ENCODE measurements around the gene SUCLG1. TPM values are rescaled to one million over a fixed set of nuclear protein-coding genes. Genes with fewer than 3 reads are reported as not detected.

SUCLG1 gene
- total and polyA plus RNA-seq, 2 of the 8 experiments (the other 6 are each of a cell fraction or from before 2014, with no cell fraction given), result 19.9 to 40.0 TPM

GRCh38 chr2:84449711-84450110, 9.4 kb downstream of the SUCLG1 start:
- FAIRE-seq, result no peak
- Histone ChIP-seq H3K9ac (replicated peaks in 1 of 4; ENCODE audit: extremely low read depth in 1 of 4, low read depth in 3 of 4, low read length in 3 of 4) (no peak overlapping the region), H3K4ac (replicated peaks; ENCODE audit: insufficient read length, low read depth, low read length) (no peak overlapping the region), H2AK5ac (ENCODE audit: low read depth, low read length) (no peak overlapping the region), H3K23ac (ENCODE audit: insufficient read length) (no peak overlapping the region), H2BK120ac (replicated peaks; ENCODE audit: low read depth, low read length) (no peak overlapping the region), H3K79me2 (ENCODE audit: control insufficient read depth in 1 of 2, insufficient read depth in 2 of 2, low read length in 2 of 2) (peaks cover 0 to 12% of the 10 kb centered on the region in 2 experiments; a peak in 1 of 4 replicates), H3K4me1 (replicated peaks in 1 of 4; ENCODE audit: control insufficient read depth in 3 of 4, insufficient read depth in 4 of 4, low read length in 3 of 4) (no peaks in the 10 kb centered on the region), H4K8ac (ENCODE audit: extremely low read depth, insufficient read depth, low read length) (no peak overlapping the region), H3K9me3 (ENCODE audit: insufficient read depth in 2 of 2, low read depth in 1 of 2, low read length in 1 of 2) (no peaks in the 10 kb centered on the region), H3K27me3 (replicated peaks in 1 of 4; ENCODE audit: control insufficient read depth in 3 of 4, extremely low read depth in 1 of 4, insufficient read depth in 3 of 4, low read length in 3 of 4) (no peaks in the 10 kb centered on the region), H4K5ac (ENCODE audit: insufficient read length, low read depth, low read length) (no peak overlapping the region), H3K14ac (ENCODE audit: insufficient read length) (no peak overlapping the region), H2BK12ac (ENCODE audit: low read depth, low read length) (no peak overlapping the region), H3K18ac (ENCODE audit: extremely low read depth, low read length) (no peak overlapping the region), H3K27ac (ENCODE audit: low read depth, low read length) (no peak overlapping the region), H3K79me1 (ENCODE audit: low read depth, low read length) (no peaks in the 10 kb centered on the region), H4K20me1 (replicated peaks in 1 of 2; ENCODE audit: control insufficient read depth in 1 of 2, insufficient read depth in 2 of 2, low read length in 2 of 2) (peaks cover 4 to 6% of the 10 kb centered on the region in 2 experiments), H3K4me3 (ENCODE audit: extremely low read depth in 1 of 4, insufficient read depth in 2 of 4, low read depth in 3 of 4, low read length in 4 of 4) (no peak overlapping the region), H4K91ac (replicated peaks; ENCODE audit: insufficient read length, low read length) (no peak overlapping the region), H3K56ac (replicated peaks; ENCODE audit: insufficient read length, low read depth, low read length) (no peak overlapping the region), H3K4me2 (ENCODE audit: insufficient read depth in 1 of 2, low read depth in 2 of 2, low read length in 2 of 2) (no peak overlapping the region), H2BK20ac (ENCODE audit: low read length) (no peak overlapping the region), H3K23me2 (ENCODE audit: low read depth, low read length) (no peaks in the 10 kb centered on the region; the same call in 1 of the 2 replicates), H2BK5ac (ENCODE audit: low read depth, low read length) (no peak overlapping the region), H3K36me3 (ENCODE audit: control insufficient read depth in 2 of 4, insufficient read depth in 4 of 4, low read length in 3 of 4) (no peaks in the 10 kb centered on the region; a peak in 1 of 8 replicates), H2BK15ac (ENCODE audit: low read length) (no peak overlapping the region), H2AFZ (ENCODE audit: low read length) (no peak overlapping the region)
- no peak for DNase-seq (ENCODE audit: low read depth in 1 of 2, low spot score in 2 of 2)
- ChIA-PET CTCF (ENCODE audit: partially characterized antibody) (no interaction called here), POLR2A (ENCODE audit: partially characterized antibody) (no interaction called here)
- TF ChIP-seq TBP (IDR thresholded peaks at IDR 0.05; ENCODE audit: low read depth, low read length) (no peak), SIX5 (IDR thresholded peaks at IDR 0.05; ENCODE audit: low read depth, low read length) (no peak), KDM4A (IDR thresholded peaks at IDR 0.05; ENCODE audit: low read depth, low read length, severe bottlenecking) (no peak), CREB1 (IDR thresholded peaks at IDR 0.05) (no peak), PHF8 (conservative IDR thresholded peaks at IDR 0.05; ENCODE audit: low read depth, low read length) (no peak), SIN3A (conservative IDR thresholded peaks at IDR 0.05 in 1 of 2, IDR thresholded peaks at IDR 0.05 in 1 of 2; ENCODE audit: low read depth in 1 of 2, low read length in 2 of 2) (no peak), FOSL1 (IDR thresholded peaks at IDR 0.05; ENCODE audit: insufficient read depth, low read depth, low read length) (no peak), ASH2L (IDR thresholded peaks at IDR 0.05; ENCODE audit: low read length) (no peak), POLR2A (IDR thresholded peaks at IDR 0.05; ENCODE audit: control extremely low read depth in 1 of 2, low read depth in 2 of 2, low read length in 2 of 2) (no peak)
- 88% methylated on average over 6 of the region's 6 CpGs; no CpG with 5 or more reads in 1 of the 2 experiments for WGBS, 2 experiments (ENCODE audit: extremely low coverage in 1 of 2, insufficient coverage in 1 of 2, insufficient read length in 1 of 2, insufficient replicate concordance in 2 of 2, low coverage in 1 of 2, low lambda C conversion rate in 2 of 2, missing lambda C conversion rate in 1 of 2)

Data from H1 (cell line).